ENCODE results near the gene LPP.

DNA sequence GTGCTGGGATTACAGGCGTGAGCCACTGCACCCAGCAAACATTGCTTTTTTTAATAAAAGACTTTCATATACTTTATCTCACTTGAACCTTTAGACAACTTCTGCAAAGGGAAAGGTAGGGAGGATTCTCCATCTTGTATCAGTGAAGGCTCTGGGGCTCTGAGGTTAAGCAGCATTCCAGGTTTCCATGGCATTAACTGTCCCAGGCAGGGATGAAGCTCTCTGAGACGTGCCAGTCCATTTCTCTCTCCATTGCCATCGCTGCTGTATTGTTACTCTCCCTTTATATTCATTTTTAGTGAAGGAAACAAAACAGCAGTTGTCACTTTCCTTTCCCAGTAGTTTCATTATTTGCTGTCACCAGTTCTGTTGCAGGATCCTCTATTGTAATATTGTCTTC, 342.4 kb downstream of the LPP start:
- TF ChIP-seq, protein P1, sequence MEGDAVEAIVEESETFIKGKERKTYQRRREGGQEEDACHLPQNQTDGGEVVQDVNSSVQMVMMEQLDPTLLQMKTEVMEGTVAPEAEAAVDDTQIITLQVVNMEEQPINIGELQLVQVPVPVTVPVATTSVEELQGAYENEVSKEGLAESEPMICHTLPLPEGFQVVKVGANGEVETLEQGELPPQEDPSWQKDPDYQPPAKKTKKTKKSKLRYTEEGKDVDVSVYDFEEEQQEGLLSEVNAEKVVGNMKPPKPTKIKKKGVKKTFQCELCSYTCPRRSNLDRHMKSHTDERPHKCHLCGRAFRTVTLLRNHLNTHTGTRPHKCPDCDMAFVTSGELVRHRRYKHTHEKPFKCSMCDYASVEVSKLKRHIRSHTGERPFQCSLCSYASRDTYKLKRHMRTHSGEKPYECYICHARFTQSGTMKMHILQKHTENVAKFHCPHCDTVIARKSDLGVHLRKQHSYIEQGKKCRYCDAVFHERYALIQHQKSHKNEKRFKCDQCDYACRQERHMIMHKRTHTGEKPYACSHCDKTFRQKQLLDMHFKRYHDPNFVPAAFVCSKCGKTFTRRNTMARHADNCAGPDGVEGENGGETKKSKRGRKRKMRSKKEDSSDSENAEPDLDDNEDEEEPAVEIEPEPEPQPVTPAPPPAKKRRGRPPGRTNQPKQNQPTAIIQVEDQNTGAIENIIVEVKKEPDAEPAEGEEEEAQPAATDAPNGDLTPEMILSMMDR (CRISPR knock-in tag; IDR thresholded peaks at IDR 0.05), result no peak
- TF ChIP-seq EZH2 (conservative IDR thresholded peaks at IDR 0.05; ENCODE audit: low read depth, low read length), result no peak
- no peak for TF ChIP-seq POLR2A (IDR thresholded peaks at IDR 0.05; ENCODE audit: insufficient read depth in 1 of 2, low read depth in 2 of 2, low read length in 2 of 2)
- no peak for TF ChIP-seq HMG20A (CRISPR knock-in tag; IDR thresholded peaks at IDR 0.05; ENCODE audit: borderline replicate concordance)
- TF ChIP-seq ARID3A (IDR thresholded peaks at IDR 0.05; ENCODE audit: low read depth, low read length), result no peak
- TF ChIP-seq DMAP1 (CRISPR knock-in tag; IDR thresholded peaks at IDR 0.05), result no peak
- TF ChIP-seq HNRNPL (IDR thresholded peaks at IDR 0.05; ENCODE audit: low read depth, low read length), result no peak
- TF ChIP-seq CEBPB (IDR thresholded peaks at IDR 0.05; ENCODE audit: borderline replicate concordance, low read depth, low read length), result no peak
- TF ChIP-seq ZC3H13 (CRISPR knock-in tag; IDR thresholded peaks at IDR 0.05), result no peak
- TF ChIP-seq POLR2AphosphoS2 (IDR thresholded peaks at IDR 0.05; ENCODE audit: low read depth, low read length), result no peak
- TF ChIP-seq, protein P2, sequence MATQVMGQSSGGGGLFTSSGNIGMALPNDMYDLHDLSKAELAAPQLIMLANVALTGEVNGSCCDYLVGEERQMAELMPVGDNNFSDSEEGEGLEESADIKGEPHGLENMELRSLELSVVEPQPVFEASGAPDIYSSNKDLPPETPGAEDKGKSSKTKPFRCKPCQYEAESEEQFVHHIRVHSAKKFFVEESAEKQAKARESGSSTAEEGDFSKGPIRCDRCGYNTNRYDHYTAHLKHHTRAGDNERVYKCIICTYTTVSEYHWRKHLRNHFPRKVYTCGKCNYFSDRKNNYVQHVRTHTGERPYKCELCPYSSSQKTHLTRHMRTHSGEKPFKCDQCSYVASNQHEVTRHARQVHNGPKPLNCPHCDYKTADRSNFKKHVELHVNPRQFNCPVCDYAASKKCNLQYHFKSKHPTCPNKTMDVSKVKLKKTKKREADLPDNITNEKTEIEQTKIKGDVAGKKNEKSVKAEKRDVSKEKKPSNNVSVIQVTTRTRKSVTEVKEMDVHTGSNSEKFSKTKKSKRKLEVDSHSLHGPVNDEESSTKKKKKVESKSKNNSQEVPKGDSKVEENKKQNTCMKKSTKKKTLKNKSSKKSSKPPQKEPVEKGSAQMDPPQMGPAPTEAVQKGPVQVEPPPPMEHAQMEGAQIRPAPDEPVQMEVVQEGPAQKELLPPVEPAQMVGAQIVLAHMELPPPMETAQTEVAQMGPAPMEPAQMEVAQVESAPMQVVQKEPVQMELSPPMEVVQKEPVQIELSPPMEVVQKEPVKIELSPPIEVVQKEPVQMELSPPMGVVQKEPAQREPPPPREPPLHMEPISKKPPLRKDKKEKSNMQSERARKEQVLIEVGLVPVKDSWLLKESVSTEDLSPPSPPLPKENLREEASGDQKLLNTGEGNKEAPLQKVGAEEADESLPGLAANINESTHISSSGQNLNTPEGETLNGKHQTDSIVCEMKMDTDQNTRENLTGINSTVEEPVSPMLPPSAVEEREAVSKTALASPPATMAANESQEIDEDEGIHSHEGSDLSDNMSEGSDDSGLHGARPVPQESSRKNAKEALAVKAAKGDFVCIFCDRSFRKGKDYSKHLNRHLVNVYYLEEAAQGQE (IDR thresholded peaks at IDR 0.05; ENCODE audit: borderline replicate concordance in 1 of 2, low read depth in 1 of 2, low read length in 2 of 2), result no peak
